B cell (primary cell): Measurements from ENCODE around the gene FYN. TPM values are rescaled to one million over a fixed set of nuclear protein-coding genes. Genes with fewer than 3 reads are reported as not detected.

Experiments
- ATAC-seq: fragments of 200-7000 bp; cut with Tn5 transposase; one replicate; pipeline ENCODE4 v1.10.0; 2021; ENCODE audit warnings: low read depth, mild to moderate bottlenecking, moderate number of reproducible peaks, moderate library complexity
- CTCF ChIA-PET: fragments of 350-600 bp; sonication (Branson Sonifier 250); formaldehyde crosslinking; loops from one replicate; lab custom pipeline; 2021; ENCODE audit warnings: antibody characterized with exemption, inconsistent platforms; lab: Charles Lee
- POLR2A ChIA-PET: fragments of 350-600 bp; sonication (Branson Sonifier 250); formaldehyde crosslinking; loops from one replicate; lab custom pipeline; 2021; ENCODE audit warnings: antibody characterized with exemption; lab: Charles Lee
- DNase-seq: peaks from one replicate; pipeline ENCODE4 v3.0.0; 2013
- H2AFZ ChIP-seq: 2 replicates; pipeline ENCODE4 v1.6.1; 2012; ENCODE audit warnings: mild to moderate bottlenecking, low read depth, low read length; ENCODE audit not compliant: insufficient read depth, poor library complexity, severe bottlenecking
- H3K27ac ChIP-seq, 2 donors: 1 replicate in 1 of 2; 2 replicates in 1 of 2; pipeline ENCODE4 v1.5.1; 2012 to 2013; ENCODE audit warnings: low read length in 2 of 2, mild to moderate bottlenecking in 2 of 2, moderate library complexity in 1 of 2
- H3K27me3 ChIP-seq, 4 experiments: fragments of 200-600 bp in 1 of 4; sonication (generic) in 1 of 4; replicated peaks in 1 of 4; 1 replicate in 2 of 4; 2 replicates in 2 of 4; pipeline versions ENCODE4 v1.6.1 to v1.7.0; 2013 to 2016; ENCODE audit warnings: low read length in 3 of 4, mild to moderate bottlenecking in 2 of 4, mixed read lengths in 1 of 4, moderate library complexity in 1 of 4; ENCODE audit not compliant: insufficient read depth in 4 of 4, control insufficient read depth in 3 of 4; ENCODE audit errors: control extremely low read depth in 1 of 4
- H3K36me3 ChIP-seq, 2 experiments: replicated peaks in 1 of 2; 1 replicate in 1 of 2; 2 replicates in 1 of 2; pipeline versions ENCODE4 v1.6.1 to v1.7.1; 2013; ENCODE audit warnings: low read length in 1 of 2; ENCODE audit not compliant: insufficient read depth in 2 of 2, control insufficient read depth in 1 of 2; ENCODE audit errors: control extremely low read depth in 1 of 2, extremely low read depth in 1 of 2
- H3K4me1 ChIP-seq, 2 donors: fragments of 200-600 bp in 1 of 2; sonication (generic) in 1 of 2; 1 replicate in 1 of 2; 2 replicates in 1 of 2; pipeline versions ENCODE4 v1.5.1 to v1.6.1; 2013 to 2017; ENCODE audit warnings: low read length in 2 of 2; ENCODE audit not compliant: control insufficient read depth in 2 of 2, insufficient read depth in 2 of 2
- H3K4me2 ChIP-seq: replicated peaks from 2 replicates; pipeline ENCODE3; 2012; ENCODE audit warnings: mild to moderate bottlenecking, low read depth, low read length; ENCODE audit not compliant: poor library complexity, severe bottlenecking
- H3K4me3 ChIP-seq, 5 experiments: fragments of 200-600 bp in 1 of 5; sonication (generic) in 1 of 5; 1 replicate in 3 of 5; 2 replicates in 2 of 5; pipeline versions ENCODE4 v1.5.1 to v1.7.0; 2011 to 2016; ENCODE audit warnings: low read length in 4 of 5, mild to moderate bottlenecking in 4 of 5, low read depth in 2 of 5, control low read depth in 1 of 5, moderate library complexity in 1 of 5; ENCODE audit not compliant: insufficient read depth in 1 of 5; ENCODE audit errors: control extremely low read depth in 1 of 5, extremely low read depth in 1 of 5
- H3K79me2 ChIP-seq: fragments of 200-600 bp; sonication (generic); one replicate; pipeline ENCODE4 v1.6.0; 2016; ENCODE audit warnings: low read length; ENCODE audit not compliant: control insufficient read depth, insufficient read depth
- H3K9ac ChIP-seq: fragments of 200-600 bp; sonication (generic); 2 replicates; pipeline ENCODE4 v1.6.1; 2017; ENCODE audit warnings: mild to moderate bottlenecking, low read length, moderate library complexity
- H3K9me3 ChIP-seq, 3 donors: one replicate each; pipeline versions ENCODE4 v1.6.1 to v1.7.1; 2013; ENCODE audit warnings: low read length in 2 of 3; ENCODE audit not compliant: control insufficient read depth in 2 of 3, insufficient read depth in 1 of 3; ENCODE audit errors: control extremely low read depth in 1 of 3
- H4K20me1 ChIP-seq: 2 replicates; pipeline ENCODE4 v1.6.0; 2012; ENCODE audit warnings: mild to moderate bottlenecking, low read length; ENCODE audit not compliant: insufficient read depth, control insufficient read depth, poor library complexity, severe bottlenecking
- H3K27ac Mint-ChIP-seq: one replicate; pipeline ENCODE4 v1.8.0; 2021; ENCODE audit warnings: mixed read lengths
- H3K27me3 Mint-ChIP-seq: one replicate; pipeline ENCODE4 v1.8.0; 2021; ENCODE audit warnings: mixed read lengths
- H3K4me1 Mint-ChIP-seq: one replicate; pipeline ENCODE4 v1.8.0; 2021; ENCODE audit warnings: mixed read lengths
- H3K4me3 Mint-ChIP-seq: one replicate; pipeline ENCODE4 v1.8.0; 2021; ENCODE audit warnings: mixed read lengths
- H3K9me3 Mint-ChIP-seq: one replicate; pipeline ENCODE4 v1.8.0; 2022; ENCODE audit warnings: mixed read lengths; ENCODE audit not compliant: insufficient read depth
- CTCF ChIP-seq: fragments of 200-600 bp; IDR thresholded peaks from one replicate; pipeline ENCODE4 v1.8.0; 2022; ENCODE audit warnings: antibody characterized with exemption, mild to moderate bottlenecking
- EZH2 ChIP-seq: IDR thresholded peaks from 2 replicates; pipeline ENCODE4 v1.6.1; 2012; ENCODE audit warnings: borderline replicate concordance, low read depth, mild to moderate bottlenecking, moderate library complexity, low read length; ENCODE audit not compliant: insufficient read depth, poor library complexity, severe bottlenecking
- WGBS: methylation state at CpG from one replicate; pipeline ENCODE4 v1.1.5; 2013; ENCODE audit warnings: missing lambda C conversion rate; ENCODE audit not compliant: insufficient coverage; 5-methylcytosine and 5-hydroxymethylcytosine counted together
- intact Hi-C: fragments of 100-400 bp; cut with micrococcal nuclease; formaldehyde crosslinking; loops from one replicate; pipeline ENCODE4 v1.10.0; 2022
- polyA plus RNA-seq: library from polyadenylated mRNA; depleted of rRNA; stranded (reverse); fragments of >200 nt; gene quantifications from 2 replicates; pipeline ENCODE4 v1.2.3, GENCODE V29; 2012
- total RNA-seq, 2 donors: library from RNA; stranded (reverse); fragments of 120-200 nt in 1 of 2; gene quantifications; 1 replicate in 1 of 2; 2 replicates in 1 of 2; pipeline versions ENCODE4 v1.2.3 to v1.2.4, GENCODE V29; 2013 to 2022

The FYN gene
- total and polyA plus RNA-seq, 2 donors (not counting 1 experiment from before 2014, with no cell fraction given) = 54.1 to 94.0 TPM

DNA sequence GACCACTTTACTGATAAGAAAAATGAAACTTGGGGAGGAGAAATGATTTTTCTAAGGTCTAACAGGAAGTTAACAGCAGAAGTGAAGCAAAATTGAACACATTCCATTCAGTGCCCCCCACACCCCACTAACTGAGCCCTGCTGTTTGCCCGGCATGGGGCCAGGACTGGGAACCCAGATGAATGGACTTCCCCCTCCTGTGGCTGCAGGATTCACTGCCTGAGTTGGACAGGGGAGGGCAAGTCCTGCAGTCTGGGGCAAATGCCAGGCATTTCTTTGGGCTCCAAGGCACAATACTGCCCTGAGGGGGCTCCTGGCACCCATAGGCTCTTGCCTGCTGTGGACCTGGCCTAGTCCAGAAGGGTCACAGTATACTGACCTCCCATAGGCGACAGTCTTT, 28.3 kb downstream of the FYN start:
- POLR2A ChIA-PET = interaction anchor here (0.6 to 1.7 kb wide), 6 partner anchors 18 to 39 kb away, joined by 3 to 8 read pairs (median 4); partner anchors contain the start of gene FYN
- H3K4me3 ChIP-seq = peak overlapping the region in 3 of 5 experiments; percentile 10 to 59 (median 42)
- no peak overlapping the region for H2AFZ ChIP-seq
- H3K4me2 ChIP-seq = peak overlapping the region; percentile 68
- TF ChIP-seq EZH2 (no peak), CTCF (no peak)
- 47% methylated on average over 2 of the region's 2 CpGs for WGBS
- H3K27me3 ChIP-seq = no peaks in the 10 kb centered on the region
- H3K9me3 ChIP-seq = no peaks in the 10 kb centered on the region
- no peaks in the 10 kb centered on the region for H4K20me1 ChIP-seq
- Mint-ChIP-seq H3K4me1 (peaks cover 53% of the 10 kb centered on the region), H3K4me3 (no peak overlapping the region), H3K27ac (no peak overlapping the region), H3K9me3 (no peaks in the 10 kb centered on the region), H3K27me3 (no peaks in the 10 kb centered on the region)
- peaks cover 67 to 76% of the 10 kb centered on the region in 2 donors for H3K4me1 ChIP-seq
- intact Hi-C loops = loop anchor here (1.0 to 10.0 kb wide), 4 partner anchors 28 to 120 kb away; partner anchors contain the start of gene FYN
- peaks cover 33% of the 10 kb centered on the region for H3K79me2 ChIP-seq
- H3K9ac ChIP-seq = peak overlapping the region; percentile 58
- H3K36me3 ChIP-seq = no peaks in the 10 kb centered on the region
- CTCF ChIA-PET = interaction anchor here (0.7 to 1.6 kb wide), 9 partner anchors 9 to 198 kb away, joined by 3 to 8 read pairs (median 5); partner anchors contain the start of gene FYN
- DNase-seq (peak; percentile 41), ATAC-seq (peak; percentile 28)
- H3K27ac ChIP-seq = peak overlapping the region; percentile 66 to 76

DNA sequence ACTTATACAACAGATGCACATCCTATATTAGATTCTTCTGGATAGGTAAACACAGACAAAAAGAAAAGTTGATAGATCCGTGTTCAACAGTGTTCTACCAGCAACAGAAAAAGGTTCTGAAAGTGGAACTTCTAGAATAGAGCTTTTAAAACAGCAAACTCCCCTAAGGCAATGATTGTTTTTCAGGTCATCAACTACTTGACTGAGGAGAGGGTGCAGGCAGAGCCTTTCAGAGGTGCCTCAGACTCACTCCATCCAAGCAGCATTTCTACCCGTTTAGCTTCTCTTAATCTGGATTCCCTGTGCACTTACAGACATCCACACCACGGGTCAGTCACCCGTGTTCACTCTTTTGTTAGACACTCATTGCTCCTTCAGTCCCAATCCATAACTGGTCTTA, 28.9 kb downstream of the FYN start:
- Histone ChIP-seq H3K4me3 (peak overlapping the region in 4 of 5 experiments; percentile 10 to 59 (median 28)), H3K4me2 (peak overlapping the region; percentile 68)
- WGBS = 51% methylated on average over 3 of the region's 4 CpGs

More for the DNA sequence above, 28.9 kb downstream of the FYN start:
- H3K4me1 ChIP-seq = peaks cover 65 to 70% of the 10 kb centered on the region in 2 donors
- POLR2A ChIA-PET = interaction anchor here (0.6 to 1.7 kb wide), 6 partner anchors 9 to 38 kb away, joined by 3 to 8 read pairs (median 4); partner anchors contain the start of gene FYN
- intact Hi-C loops = loop anchor here (2.0 to 10.0 kb wide), 2 partner anchors 28 to 120 kb away; partner anchors contain the start of gene FYN
- no peaks in the 10 kb centered on the region for H3K9me3 ChIP-seq
- peaks cover 33% of the 10 kb centered on the region for H3K79me2 ChIP-seq
- H3K27me3 ChIP-seq = no peaks in the 10 kb centered on the region
- H3K36me3 ChIP-seq = no peaks in the 10 kb centered on the region
- H3K27ac Mint-ChIP-seq = no peak overlapping the region
- peak overlapping the region; percentile 55 for H2AFZ ChIP-seq
- H3K27ac ChIP-seq = peak overlapping the region; percentile 66 to 76
- no peaks in the 10 kb centered on the region for H4K20me1 ChIP-seq
- CTCF ChIA-PET = interaction anchor here (0.6 to 1.7 kb wide), 9 partner anchors 20 to 199 kb away, joined by 3 to 7 read pairs (median 4); partner anchors contain the start of gene FYN
- H3K4me1 Mint-ChIP-seq = peaks cover 49% of the 10 kb centered on the region
- no peak overlapping the region for H3K4me3 Mint-ChIP-seq
- no peaks in the 10 kb centered on the region for H3K9me3 Mint-ChIP-seq
- no peaks in the 10 kb centered on the region for H3K27me3 Mint-ChIP-seq
- TF ChIP-seq EZH2 (no peak), CTCF (no peak)
- DNase-seq = peak; percentile 54
- ATAC-seq = peak; percentile 40
- H3K9ac ChIP-seq = peak overlapping the region; percentile 58
